ENCODE results near the gene OR9Q1.
"Not testable (repeated sequence)": the region's sequence is repeated elsewhere in the genome, so short reads cannot be mapped to it uniquely, and the experiment has no call there.

The OR9Q1 gene

DNA sequence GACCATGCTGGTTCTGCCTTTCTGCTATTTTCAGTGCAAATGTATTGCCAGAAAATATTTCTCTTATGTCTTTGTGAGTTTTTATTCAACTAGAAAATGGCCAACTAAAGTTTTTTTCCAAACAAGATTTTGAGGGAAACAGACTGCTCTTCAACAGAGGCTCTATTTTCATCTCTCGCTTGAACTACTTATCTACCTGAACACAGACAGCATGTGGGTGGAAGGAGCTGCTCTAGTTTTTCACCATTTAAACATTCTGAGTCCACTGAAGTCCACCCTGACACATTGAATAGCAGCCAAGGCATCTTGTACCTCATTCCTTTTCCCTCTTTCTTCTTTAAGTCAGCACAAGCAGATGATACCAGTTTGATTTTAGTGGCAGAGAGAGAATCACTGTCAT, 111.5 kb downstream of the OR9Q1 start:
- no peak for DNase-seq

DNA sequence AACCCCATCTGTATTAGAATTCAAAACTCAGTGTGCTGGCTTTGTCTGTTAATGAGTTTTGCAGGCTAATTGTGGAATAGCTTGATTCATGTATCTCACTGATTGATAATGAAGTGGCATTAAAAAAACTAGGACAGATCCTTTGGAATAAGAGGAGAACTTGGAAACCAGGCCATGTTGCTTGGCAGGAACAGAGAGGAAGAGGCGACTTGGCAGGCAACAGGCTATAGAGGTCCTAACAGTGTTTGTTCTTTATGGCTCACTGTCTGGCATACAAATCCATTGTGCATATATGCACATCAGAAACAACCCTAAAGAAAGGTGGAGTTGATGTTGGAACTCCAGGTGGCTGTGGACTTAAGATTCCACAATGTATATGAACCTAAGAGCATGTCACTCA, 119.1 kb downstream of the OR9Q1 start:
- DNase-seq: no peak

GRCh38 chr11:58152781-58153180, 129.1 kb downstream of the OR9Q1 start:
- no peak for DNase-seq

DNA sequence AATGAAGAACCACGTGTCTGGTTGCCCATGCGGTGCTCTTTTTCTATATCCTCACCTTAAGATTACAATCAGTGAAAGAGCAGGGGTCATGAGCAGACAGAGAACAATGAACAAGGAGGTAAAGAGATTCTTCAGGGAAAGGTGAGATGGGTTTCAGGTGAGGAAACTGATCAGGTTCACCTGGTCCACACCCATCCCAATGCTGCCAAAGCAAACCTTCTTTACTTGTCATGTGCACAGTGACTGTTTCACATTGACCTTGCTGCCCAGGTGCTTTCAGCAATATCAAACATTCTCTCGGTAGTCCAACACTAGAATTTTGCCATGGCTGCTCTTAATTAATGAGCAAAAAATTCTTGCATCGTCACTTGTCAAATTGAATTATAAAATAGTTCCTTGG, 140.7 kb downstream of the OR9Q1 start:
- DNase-seq: no peak

GRCh38 chr11:58164990-58165389, 141.3 kb downstream of the OR9Q1 start:
- DNase-seq: no peak

DNA sequence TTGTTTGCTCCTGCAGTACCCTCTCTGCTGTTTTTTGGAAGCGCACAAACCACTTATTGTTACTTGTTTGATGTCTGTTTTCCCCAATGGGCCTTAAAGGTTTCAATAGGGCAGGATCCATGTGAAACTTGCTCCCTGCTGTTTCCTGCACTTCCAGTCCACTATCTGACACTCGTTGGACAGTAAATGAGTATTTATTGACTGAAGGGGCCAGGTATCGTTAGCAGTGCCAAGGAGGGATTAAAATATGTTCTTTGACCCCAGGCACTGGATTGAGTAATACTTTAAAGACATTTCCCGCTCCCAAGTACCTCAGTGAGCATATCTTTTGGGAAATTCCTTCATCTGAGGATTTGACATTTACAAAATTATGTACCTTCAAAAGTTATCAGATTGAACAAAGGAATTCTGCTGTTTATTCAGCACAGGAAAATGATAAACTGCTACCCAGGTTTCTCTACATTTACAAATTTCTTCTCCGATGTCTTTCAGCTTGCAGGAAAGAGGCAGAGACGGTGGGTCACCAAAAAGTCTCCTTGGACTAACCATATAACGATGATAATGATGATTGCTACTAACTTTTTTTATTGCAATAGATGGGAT, 141.9 kb downstream of the OR9Q1 start:
- DNase-seq: no peak

DNA sequence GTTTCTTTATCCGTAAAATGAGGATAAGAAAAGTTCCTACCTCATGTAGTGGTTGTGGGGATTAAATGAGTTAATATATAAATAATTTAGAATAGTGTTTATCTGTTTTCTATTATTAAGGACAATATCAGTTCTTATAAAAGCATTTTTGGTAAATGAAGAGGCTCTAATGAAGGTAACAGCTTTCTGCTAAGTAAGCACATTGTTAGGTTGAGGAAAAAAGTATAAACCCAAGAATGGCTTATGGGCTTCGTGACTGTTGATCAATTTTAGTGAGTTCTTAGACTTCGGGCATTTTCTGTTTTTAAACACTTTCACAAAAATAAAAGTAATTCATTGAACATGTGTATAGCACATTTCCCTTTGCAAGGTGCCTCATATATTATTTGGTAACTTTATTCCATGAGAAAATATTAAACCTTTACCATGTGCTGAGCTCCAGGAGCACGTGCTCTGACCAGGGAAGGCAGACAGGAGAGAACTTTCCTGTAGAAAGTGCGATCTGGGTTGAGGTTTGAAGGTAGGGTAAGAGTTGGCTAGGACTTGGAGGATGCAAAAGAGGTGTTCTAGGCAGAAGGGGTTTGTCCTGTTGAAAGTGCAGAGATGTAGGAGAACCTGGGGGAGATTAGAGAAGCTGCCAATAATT, 153.9 kb downstream of the OR9Q1 start:
- DNase-seq: no peak

- no peak for DNase-seq
Measured at GRCh38 chr11:58178444-58178843, 154.8 kb downstream of the OR9Q1 start.

DNA sequence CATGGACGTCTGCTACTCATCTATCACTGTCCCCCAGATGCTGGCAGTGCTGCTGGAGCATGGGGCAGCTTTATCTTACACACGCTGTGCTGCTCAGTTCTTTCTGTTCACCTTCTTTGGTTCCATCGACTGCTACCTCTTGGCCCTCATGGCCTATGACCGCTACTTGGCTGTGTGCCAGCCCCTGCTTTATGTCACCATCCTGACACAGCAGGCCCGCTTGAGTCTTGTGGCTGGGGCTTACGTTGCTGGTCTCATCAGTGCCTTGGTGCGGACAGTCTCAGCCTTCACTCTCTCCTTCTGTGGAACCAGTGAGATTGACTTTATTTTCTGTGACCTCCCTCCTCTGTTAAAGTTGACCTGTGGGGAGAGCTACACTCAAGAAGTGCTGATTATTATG, 156.0 kb downstream of the OR9Q1 start:
- no peak for DNase-seq

GRCh38 chr11:58186938-58187337, 163.3 kb downstream of the OR9Q1 start:
- no peak for DNase-seq

DNA sequence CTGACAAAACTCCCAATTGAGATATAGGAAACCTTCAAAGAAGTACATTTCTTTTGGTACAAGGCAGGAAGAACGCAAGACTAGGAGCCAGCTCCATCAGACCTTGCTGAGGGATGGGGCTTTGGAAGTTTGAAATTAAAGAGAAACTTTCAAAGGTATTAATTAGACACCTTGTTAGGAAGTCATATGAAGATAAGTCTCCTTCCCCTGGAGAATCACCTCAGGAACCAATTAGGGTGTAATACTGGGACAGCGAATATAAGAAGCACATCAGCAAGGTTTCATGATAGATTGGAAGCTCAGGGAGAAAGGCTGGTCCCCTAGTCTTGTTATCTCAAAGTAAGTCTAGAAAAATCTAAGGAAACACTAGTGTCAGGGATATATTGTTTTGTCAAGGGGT, 165.1 kb downstream of the OR9Q1 start, which contains the start of gene OR9Q2:
Gene OR9Q2 (plus strand): TSS at position 301 of the 400 bp plus-strand sequence. CDS start 1,421 bp downstream, outside the sequence.
- no peak for DNase-seq

- no peak for DNase-seq
Measured at GRCh38 chr11:58192229-58192628, 168.5 kb downstream of the OR9Q1 start.

DNA sequence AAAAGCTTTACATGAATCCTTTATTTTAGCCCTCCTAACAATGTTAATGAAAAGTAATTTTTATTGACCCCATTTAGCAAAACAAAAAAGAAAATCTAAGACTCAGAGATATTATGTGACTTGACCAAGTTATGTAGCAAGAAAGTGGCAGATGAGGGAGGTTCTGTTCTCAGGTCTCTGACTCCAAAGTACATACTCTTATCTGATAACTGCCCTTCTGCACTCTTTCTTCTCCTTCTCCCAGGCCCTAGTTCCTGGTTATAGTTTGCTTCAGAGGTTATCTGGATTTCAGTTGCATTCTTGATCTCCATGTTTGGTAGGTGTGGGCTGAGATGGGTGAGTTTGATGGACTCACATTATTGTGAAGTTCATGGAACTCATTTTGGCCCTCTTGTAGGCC, 169.7 kb downstream of the OR9Q1 start:
- no peak for DNase-seq

- DNase-seq: no peak
Measured at GRCh38 chr11:58195939-58196338, 172.3 kb downstream of the OR9Q1 start.

DNA sequence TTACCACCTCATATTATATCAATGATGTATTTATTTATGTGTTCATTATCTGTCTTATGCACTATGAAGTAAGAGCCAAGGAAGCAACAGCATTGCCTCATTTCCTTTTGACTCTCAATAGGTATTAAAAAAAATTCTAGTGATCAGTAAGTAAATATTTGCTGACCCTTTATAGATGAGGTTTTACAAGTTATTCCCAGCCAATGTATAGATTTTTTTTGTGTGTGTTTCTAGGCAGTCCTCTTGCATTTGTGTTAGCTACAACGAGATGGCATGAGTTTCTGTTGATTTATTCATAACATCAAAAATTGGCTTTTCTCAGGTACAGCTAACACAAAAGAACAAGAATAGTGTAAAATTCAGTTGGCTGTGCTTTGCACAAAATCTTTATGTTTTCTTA, 175.6 kb downstream of the OR9Q1 start:
- DNase-seq: no peak

- no peak for DNase-seq
Measured at GRCh38 chr11:58204042-58204441, 180.4 kb downstream of the OR9Q1 start, which contains the start of gene OR1S2. OR1S2 (minus strand) TSS chr11:58204142; CDS start chr11:58204142, 0 bp downstream.

- DNase-seq: not testable (repeated sequence)
Measured at GRCh38 chr11:58212420-58212819, 188.7 kb downstream of the OR9Q1 start, which contains the start of gene OR1S1. OR1S1 (plus strand) TSS chr11:58212720.

GRCh38 chr11:58216476-58216875, 192.8 kb downstream of the OR9Q1 start:
- DNase-seq: no peak

GRCh38 chr11:58222721-58223120, 199.0 kb downstream of the OR9Q1 start:
- no peak for DNase-seq

DNA sequence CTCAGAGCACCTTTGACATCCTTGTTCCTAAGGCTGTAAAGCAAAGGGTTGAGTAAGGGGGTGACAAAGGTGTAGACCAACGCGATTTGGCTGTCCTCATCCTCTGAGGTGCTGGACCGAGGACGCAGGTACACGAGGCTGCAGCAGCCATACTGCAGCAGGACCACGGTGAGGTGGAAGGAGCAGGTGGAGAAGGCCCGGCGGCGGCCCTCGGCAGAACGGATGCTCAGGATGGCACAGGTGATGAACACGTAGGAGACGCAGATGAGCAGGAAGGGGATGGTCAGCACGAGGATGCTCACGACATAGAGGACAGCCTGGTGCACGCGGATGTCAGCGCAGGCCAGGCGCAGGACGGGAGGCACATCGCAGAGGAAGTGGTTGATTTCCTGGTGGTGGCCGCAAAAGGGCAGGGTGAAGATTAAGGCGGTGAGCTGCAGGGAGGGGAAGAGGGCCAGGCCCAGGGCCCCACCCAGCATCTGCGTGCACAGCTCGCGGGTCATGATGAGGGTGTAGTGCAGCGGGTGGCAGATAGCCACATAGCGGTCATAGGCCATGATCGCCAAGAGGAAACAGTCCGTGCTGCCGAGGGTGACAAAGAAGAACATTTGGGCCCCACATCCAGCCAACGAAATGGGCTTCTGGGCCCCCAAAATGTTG, 204.4 kb downstream of the OR9Q1 start:
- DNase-seq: no peak

Measured in effector CD8-positive, alpha-beta T cell (primary cell).